ENCODE results near the gene TPPP2. TPM values are rescaled to one million over a fixed set of nuclear protein-coding genes. Genes with fewer than 3 reads are reported as not detected.

Gene TPPP2
- total RNA-seq, 1 experiment from 2014 or later: not detected

DNA sequence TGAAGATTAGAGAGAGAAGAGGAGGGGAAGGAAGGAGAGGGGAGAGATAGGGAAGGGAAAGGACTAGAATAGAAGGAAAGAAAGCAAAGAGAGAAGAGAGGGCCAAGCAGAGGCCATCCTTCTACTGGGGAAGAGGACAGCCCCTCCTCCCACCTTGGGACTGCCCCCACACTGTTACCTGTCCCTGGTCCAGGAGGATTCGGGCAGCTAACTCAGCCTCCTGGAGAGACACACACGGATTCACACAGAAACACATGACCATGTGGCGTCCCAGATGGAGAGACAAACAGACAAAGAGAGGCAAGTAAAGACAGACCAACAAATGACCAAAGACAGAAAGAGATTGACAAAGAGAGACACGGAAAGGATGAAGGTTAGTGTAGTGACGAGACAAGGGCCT, 7.3 kb upstream of the TPPP2 start:
- no peak overlapping the region for H3K27ac ChIP-seq (ENCODE audit: low read depth, low read length, poor library complexity, severe bottlenecking)
- no peaks in the 10 kb centered on the region for H3K27me3 ChIP-seq (replicated peaks; ENCODE audit: insufficient read depth, low read depth, low read length, poor library complexity)
- H3K4me1 ChIP-seq (ENCODE audit: insufficient read depth, low read length, poor library complexity, severe bottlenecking): peaks cover 5% of the 10 kb centered on the region
- intact Hi-C loops (cut with micrococcal nuclease; ENCODE audit: unreplicated experiment): no loop called here
- TF ChIP-seq, protein P1, sequence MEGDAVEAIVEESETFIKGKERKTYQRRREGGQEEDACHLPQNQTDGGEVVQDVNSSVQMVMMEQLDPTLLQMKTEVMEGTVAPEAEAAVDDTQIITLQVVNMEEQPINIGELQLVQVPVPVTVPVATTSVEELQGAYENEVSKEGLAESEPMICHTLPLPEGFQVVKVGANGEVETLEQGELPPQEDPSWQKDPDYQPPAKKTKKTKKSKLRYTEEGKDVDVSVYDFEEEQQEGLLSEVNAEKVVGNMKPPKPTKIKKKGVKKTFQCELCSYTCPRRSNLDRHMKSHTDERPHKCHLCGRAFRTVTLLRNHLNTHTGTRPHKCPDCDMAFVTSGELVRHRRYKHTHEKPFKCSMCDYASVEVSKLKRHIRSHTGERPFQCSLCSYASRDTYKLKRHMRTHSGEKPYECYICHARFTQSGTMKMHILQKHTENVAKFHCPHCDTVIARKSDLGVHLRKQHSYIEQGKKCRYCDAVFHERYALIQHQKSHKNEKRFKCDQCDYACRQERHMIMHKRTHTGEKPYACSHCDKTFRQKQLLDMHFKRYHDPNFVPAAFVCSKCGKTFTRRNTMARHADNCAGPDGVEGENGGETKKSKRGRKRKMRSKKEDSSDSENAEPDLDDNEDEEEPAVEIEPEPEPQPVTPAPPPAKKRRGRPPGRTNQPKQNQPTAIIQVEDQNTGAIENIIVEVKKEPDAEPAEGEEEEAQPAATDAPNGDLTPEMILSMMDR (conservative IDR thresholded peaks at IDR 0.05; ENCODE audit: low read depth, low read length): no peak
- no peak for TF ChIP-seq EZH2 (IDR thresholded peaks at IDR 0.05; ENCODE audit: borderline replicate concordance, low read depth, low read length, poor library complexity, severe bottlenecking)
- no peaks in the 10 kb centered on the region for H3K36me3 ChIP-seq (ENCODE audit: insufficient read depth, low read length, poor library complexity, severe bottlenecking)
- ChIA-PET POLR2A (ENCODE audit: low non-redundant PET) (no interaction called here), CTCF (interaction anchor here (2.6 kb wide), 1 partner anchor 8 kb away, joined by 7 read pairs; no protein-coding TSS in a partner anchor)
- no peaks in the 10 kb centered on the region for H3K9me3 ChIP-seq (ENCODE audit: low read depth, low read length, poor library complexity, severe bottlenecking)
- DNase-seq (ENCODE audit: low spot score): no peak
- BruUV-seq (replicated peaks): no TSS peak
- H3K4me3 ChIP-seq (ENCODE audit: low read depth, low read length, poor library complexity, severe bottlenecking): no peak overlapping the region

DNA sequence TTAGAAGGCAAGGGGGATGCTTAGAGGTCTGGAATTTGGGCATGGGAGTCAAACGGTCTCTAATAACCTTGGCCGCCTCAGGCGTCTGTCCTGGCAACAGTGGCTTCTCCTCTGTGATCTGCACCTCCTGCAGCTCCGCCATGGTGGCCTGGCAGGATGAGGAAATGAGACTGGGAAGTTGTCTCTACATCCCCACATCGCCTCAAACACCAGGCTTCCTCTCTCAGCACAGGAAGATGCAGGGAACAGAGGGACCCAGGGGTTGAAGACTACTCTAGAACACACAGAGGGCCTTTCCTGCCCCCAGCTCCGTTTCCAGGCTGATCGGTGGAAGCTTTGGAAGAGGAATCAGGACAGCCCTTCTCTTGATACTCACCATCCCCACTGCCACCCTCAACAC, 6.8 kb upstream of the TPPP2 start:
- no peaks in the 10 kb centered on the region for H3K27me3 ChIP-seq (replicated peaks; ENCODE audit: insufficient read depth, low read depth, low read length, poor library complexity)
- intact Hi-C loops (cut with micrococcal nuclease; ENCODE audit: unreplicated experiment): no loop called here
- BruUV-seq (replicated peaks): no TSS peak

DNA sequence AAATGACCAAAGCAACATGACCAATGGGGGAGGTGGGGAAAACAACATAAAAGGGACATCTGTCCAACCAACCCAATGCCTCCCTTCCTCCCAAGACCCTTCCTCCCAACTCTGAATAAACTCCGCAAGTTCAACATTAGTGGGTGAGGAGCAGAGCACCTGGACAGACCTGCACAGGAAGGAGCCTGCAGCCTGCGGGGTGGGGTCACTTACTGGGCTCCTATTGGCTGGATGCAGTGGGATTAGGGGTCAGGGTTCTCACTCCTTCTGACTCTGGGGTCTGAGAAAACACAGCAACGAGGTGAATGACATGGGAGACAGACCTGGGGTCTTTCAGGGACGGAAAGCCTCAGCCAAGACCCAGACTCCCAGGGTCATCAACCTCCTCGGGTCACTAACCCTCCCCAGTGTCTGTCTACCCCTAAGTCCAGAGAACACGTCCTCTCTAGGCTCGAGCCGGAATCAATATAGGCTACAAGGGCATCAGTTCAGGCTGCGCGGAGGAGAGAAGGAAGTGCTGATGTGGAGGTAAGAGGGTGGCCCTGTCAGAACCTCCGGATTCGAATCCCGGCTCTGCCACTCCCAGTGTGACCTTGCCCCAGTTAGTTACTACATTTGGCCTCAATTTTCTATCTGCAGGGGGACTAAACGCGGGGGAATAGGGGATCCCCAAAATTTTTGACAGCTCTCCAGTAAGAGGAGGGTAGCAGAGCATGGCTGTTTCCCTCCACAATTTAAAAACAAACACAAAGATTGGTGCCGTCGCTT, 6.0 kb upstream of the TPPP2 start:
- BruUV-seq (replicated peaks): no TSS peak
- no peak for DNase-seq (ENCODE audit: low spot score)

More for the DNA sequence above, 6.8 kb upstream of the TPPP2 start:
- Histone ChIP-seq H3K9me3 (ENCODE audit: low read depth, low read length, poor library complexity, severe bottlenecking) (no peaks in the 10 kb centered on the region), H3K4me1 (ENCODE audit: insufficient read depth, low read length, poor library complexity, severe bottlenecking) (peaks cover 5% of the 10 kb centered on the region), H3K27ac (ENCODE audit: low read depth, low read length, poor library complexity, severe bottlenecking) (no peak overlapping the region), H3K36me3 (ENCODE audit: insufficient read depth, low read length, poor library complexity, severe bottlenecking) (no peaks in the 10 kb centered on the region), H3K4me3 (ENCODE audit: low read depth, low read length, poor library complexity, severe bottlenecking) (no peak overlapping the region)
- ChIA-PET POLR2A (ENCODE audit: low non-redundant PET) (no interaction called here), CTCF (interaction anchor here (2.6 kb wide), 1 partner anchor 8 kb away, joined by 7 read pairs; no protein-coding TSS in a partner anchor)
- no peak for DNase-seq (ENCODE audit: low spot score)
- TF ChIP-seq, protein P1 (conservative IDR thresholded peaks at IDR 0.05; ENCODE audit: low read depth, low read length): no peak
- TF ChIP-seq EZH2 (IDR thresholded peaks at IDR 0.05; ENCODE audit: borderline replicate concordance, low read depth, low read length, poor library complexity, severe bottlenecking): no peak

More for the DNA sequence above, 6.0 kb upstream of the TPPP2 start:
- Histone ChIP-seq H3K4me3 (ENCODE audit: low read depth, low read length, poor library complexity, severe bottlenecking) (peak overlapping the region; percentile 73), H3K4me1 (ENCODE audit: insufficient read depth, low read length, poor library complexity, severe bottlenecking) (peaks cover 5% of the 10 kb centered on the region), H3K27ac (ENCODE audit: low read depth, low read length, poor library complexity, severe bottlenecking) (no peak overlapping the region), H3K27me3 (replicated peaks; ENCODE audit: insufficient read depth, low read depth, low read length, poor library complexity) (no peaks in the 10 kb centered on the region), H3K36me3 (ENCODE audit: insufficient read depth, low read length, poor library complexity, severe bottlenecking) (no peaks in the 10 kb centered on the region), H3K9me3 (ENCODE audit: low read depth, low read length, poor library complexity, severe bottlenecking) (no peaks in the 10 kb centered on the region)
- TF ChIP-seq EZH2 (IDR thresholded peaks at IDR 0.05; ENCODE audit: borderline replicate concordance, low read depth, low read length, poor library complexity, severe bottlenecking): no peak
- TF ChIP-seq, protein P1 (conservative IDR thresholded peaks at IDR 0.05; ENCODE audit: low read depth, low read length): no peak
- intact Hi-C loops (cut with micrococcal nuclease; ENCODE audit: unreplicated experiment): no loop called here
- POLR2A ChIA-PET (ENCODE audit: low non-redundant PET): no interaction called here
- CTCF ChIA-PET: interaction anchor here (2.6 kb wide), 1 partner anchor 9 kb away, joined by 7 read pairs; no protein-coding TSS in a partner anchor
